ENCODE measurements around the gene WFDC8.
"Not testable (repeated sequence)": the region's sequence is repeated elsewhere in the genome, so short reads cannot be mapped to it uniquely, and the experiment has no call there.

Gene WFDC8

DNA sequence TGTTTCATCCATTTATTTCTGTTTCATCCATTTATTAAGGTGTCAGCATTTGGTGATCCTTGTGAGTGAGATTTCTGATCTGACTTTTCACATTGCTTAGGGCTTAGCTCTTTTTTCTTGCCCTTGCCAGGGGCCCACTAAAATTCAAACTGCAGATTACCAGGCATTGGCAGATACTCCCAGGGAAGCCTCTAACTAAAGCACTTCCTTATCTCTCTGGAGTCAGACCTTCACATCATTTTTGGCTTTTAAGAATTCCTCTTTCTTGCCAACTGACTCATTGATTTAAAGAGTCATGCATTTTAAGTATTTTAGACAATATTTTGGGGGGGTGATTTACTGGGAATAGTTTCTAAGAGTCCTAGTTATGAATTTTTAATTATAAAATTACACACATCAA, 2.6 kb upstream of the WFDC8 start:
- H3K4me3 ChIP-seq (ENCODE audit: low read depth, low read length), result no peak overlapping the region
- TF ChIP-seq, protein P1, sequence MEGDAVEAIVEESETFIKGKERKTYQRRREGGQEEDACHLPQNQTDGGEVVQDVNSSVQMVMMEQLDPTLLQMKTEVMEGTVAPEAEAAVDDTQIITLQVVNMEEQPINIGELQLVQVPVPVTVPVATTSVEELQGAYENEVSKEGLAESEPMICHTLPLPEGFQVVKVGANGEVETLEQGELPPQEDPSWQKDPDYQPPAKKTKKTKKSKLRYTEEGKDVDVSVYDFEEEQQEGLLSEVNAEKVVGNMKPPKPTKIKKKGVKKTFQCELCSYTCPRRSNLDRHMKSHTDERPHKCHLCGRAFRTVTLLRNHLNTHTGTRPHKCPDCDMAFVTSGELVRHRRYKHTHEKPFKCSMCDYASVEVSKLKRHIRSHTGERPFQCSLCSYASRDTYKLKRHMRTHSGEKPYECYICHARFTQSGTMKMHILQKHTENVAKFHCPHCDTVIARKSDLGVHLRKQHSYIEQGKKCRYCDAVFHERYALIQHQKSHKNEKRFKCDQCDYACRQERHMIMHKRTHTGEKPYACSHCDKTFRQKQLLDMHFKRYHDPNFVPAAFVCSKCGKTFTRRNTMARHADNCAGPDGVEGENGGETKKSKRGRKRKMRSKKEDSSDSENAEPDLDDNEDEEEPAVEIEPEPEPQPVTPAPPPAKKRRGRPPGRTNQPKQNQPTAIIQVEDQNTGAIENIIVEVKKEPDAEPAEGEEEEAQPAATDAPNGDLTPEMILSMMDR (conservative IDR thresholded peaks at IDR 0.05; ENCODE audit: low read depth, low read length), result no peak
- no peak for DNase-seq (ENCODE audit: low read depth)

DNA sequence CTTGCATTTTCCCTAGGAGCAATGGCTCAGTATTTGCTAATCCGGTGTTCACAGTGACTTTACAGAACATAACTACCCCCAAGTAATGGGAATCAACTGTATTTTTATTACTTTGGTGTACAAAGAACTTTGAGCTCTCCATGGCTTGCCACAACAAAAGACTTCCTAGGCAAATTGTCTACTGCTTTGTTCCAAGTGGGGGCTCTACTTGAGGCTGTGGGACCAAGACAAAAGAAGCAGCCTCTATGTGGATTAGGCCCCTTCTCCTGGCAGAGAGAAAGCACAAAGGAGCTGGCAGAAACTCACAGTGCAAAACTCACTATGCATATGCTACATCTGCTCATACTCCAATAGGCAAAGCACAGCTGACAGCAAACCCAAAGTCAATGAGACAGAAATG, 853 bp downstream of the WFDC8 start:
- TF ChIP-seq, protein P1 (conservative IDR thresholded peaks at IDR 0.05; ENCODE audit: low read depth, low read length), result no peak
- H3K4me3 ChIP-seq (ENCODE audit: low read depth, low read length), result no peak overlapping the region
- DNase-seq (ENCODE audit: low read depth), result no peak

DNA sequence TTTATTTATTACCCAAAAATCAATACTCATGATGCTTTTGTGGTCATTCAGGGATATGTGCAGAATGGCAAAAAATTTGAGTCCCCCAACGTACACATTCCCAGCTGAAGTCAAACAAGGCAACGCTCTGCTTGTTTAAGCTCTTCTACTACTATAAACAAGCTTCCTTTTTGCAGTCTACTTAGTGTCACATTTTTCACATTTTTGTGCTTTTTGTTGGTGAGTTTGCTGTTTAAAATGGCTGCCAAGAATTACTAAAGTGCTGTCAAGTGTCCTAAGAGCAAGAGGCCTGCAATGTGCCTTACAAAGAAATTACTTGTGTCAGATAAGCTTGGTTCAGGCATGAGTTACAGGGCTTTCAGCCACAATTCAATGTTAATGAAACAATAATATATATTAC, 2.1 kb downstream of the WFDC8 start:
- peak; percentile 39 for DNase-seq (ENCODE audit: low read depth)
- TF ChIP-seq, protein P1 (conservative IDR thresholded peaks at IDR 0.05; ENCODE audit: low read depth, low read length), result no peak
- H3K4me3 ChIP-seq (ENCODE audit: low read depth, low read length), result no peak overlapping the region

DNA sequence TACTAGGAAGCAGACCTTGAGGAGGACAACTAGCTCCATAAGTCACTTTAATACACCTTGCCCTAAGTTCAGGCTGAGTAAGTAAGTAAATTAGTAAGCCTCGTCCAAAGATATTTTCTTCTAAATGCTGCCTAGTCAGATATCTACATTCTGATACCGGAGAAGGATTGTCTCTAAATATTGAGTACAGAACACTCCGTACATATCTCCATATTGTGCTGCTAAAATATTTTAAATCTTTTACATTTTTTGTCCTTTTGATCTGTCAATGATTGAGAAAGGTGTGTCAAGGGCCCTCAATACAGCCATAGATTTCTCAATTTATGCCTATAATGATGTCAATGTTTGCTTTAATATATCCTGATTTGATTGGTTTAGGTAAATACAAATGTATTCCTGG, 3.2 kb downstream of the WFDC8 start:
- no peak overlapping the region for H3K4me3 ChIP-seq (ENCODE audit: low read depth, low read length)
- no peak for DNase-seq (ENCODE audit: low read depth)
- TF ChIP-seq, protein P1 (conservative IDR thresholded peaks at IDR 0.05; ENCODE audit: low read depth, low read length), result no peak

DNA sequence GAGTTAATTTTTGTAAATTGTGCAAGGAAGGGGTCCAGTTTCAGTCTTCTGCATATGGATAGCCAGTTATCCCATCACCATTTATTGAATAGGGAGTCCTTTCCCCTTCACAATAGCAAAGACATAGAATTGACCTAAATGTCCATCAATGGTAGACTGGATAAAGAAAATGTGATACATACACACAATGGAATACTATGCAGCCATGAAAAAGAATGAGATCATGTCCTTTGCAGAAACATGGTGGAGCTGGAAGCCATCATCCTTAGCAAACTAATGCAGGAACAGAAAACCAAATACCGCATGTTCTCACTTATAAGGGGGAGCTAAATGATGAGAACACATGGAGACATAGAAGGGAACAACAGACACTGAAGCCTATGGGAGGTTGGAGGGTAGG, 9.4 kb downstream of the WFDC8 start:
- DNase-seq (ENCODE audit: low read depth); H3K4me3 ChIP-seq (ENCODE audit: low read depth, low read length): not testable (repeated sequence)

DNA sequence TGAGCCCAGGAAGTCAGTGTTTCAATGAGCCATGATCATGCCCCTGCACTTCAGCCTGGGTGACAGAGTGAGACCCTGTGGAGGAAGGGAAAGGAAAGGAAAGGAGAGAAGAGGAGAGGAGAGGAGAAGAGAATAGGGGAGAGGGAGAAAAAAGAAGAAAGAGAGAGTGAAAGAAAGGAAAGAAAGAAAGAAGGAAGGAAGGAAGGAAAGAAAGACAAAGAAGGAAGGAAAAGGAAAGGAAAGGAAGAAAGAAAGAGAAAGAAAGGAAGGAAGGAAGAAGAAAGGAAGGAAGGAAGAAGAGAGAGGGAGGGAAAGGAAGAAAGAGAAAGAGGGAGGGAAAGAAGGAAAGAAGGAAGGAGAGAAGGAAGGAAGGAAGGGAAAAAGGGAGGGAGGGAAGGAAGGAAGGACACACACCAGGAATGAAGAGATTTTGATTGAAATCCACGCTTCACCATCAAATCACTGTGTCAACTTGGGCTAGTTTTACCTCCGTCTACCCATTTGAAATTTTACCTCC, 14.3 kb downstream of the WFDC8 start:
- no peak overlapping the region for H3K4me3 ChIP-seq (ENCODE audit: low read depth, low read length)
- TF ChIP-seq, protein P1 (conservative IDR thresholded peaks at IDR 0.05; ENCODE audit: low read depth, low read length), result no peak
- no peak for DNase-seq (ENCODE audit: low read depth)

DNA sequence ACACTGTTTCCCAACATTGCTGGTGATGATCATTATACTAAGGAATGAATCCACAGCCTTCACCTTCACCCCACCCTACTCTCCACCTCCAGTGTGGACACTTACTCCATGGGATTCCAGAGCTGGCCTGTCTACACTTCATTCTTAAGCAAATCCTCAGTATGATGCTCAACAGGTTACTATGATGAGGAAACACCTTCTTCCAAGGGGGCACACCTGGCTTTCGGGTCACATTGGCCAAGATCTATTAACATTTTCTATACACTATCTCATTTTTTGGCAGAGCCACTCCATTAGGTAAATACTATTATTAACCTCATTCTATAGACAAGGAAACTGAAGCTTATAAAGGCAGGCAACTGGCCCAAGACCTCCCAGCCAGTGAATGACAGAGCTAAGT, 23.9 kb downstream of the WFDC8 start:
- TF ChIP-seq, protein P1 (conservative IDR thresholded peaks at IDR 0.05; ENCODE audit: low read depth, low read length), result no peak
- no peak overlapping the region for H3K4me3 ChIP-seq (ENCODE audit: low read depth, low read length)
- no peak for DNase-seq (ENCODE audit: low read depth)

DNA sequence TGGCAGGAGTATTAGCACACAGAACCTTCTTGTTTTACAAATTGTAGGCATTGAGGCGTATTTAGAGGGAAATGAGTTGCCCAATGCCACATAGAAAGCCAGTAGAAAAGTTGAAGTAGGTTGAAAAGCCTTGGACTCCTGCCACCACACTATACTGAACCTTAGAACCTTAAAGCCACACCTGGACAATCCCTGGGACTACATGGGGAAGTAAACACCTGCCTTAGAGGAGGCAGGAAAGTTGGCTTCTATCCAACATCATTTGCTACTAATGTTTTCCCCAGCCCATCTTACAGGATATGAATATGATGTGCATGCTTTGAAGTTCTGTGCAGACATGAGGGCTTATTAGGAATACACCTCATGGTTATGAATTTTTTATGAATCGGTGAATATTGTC, 26.6 kb downstream of the WFDC8 start:
- TF ChIP-seq, protein P1 (conservative IDR thresholded peaks at IDR 0.05; ENCODE audit: low read depth, low read length), result no peak
- no peak for DNase-seq (ENCODE audit: low read depth)
- no peak overlapping the region for H3K4me3 ChIP-seq (ENCODE audit: low read depth, low read length)
